ENCODE measurements around the gene DENND2A. TPM values are rescaled to one million over a fixed set of nuclear protein-coding genes. Genes with fewer than 3 reads are reported as not detected.

Gene DENND2A
- total RNA-seq, 1 experiment from 2014 or later: 7.3 TPM

- no peak overlapping the region for H3K4me3 Mint-ChIP-seq
- Histone ChIP-seq H3K23ac (ENCODE audit: insufficient read length, low read depth, low read length) (no peak overlapping the region), H2BK120ac (ENCODE audit: low read depth, low read length, poor library complexity, severe bottlenecking) (no peak overlapping the region), H3K4ac (ENCODE audit: low read depth, low read length) (no peak overlapping the region), H4K5ac (ENCODE audit: insufficient read length, low read depth, low read length) (no peak overlapping the region), H3K23me2 (ENCODE audit: insufficient read length, low read depth, low read length, poor library complexity, severe bottlenecking) (no peaks in the 10 kb centered on the region), H3T11ph (ENCODE audit: low read length) (no peak overlapping the region), H3K14ac (ENCODE audit: insufficient read depth, low read length) (no peak overlapping the region), H3K4me1 (ENCODE audit: insufficient read depth, low read length) (no peaks in the 10 kb centered on the region), H3K18ac (ENCODE audit: insufficient read length, low read depth, low read length) (no peak overlapping the region), H2BK5ac (ENCODE audit: insufficient read length, low read length) (no peak overlapping the region), H2BK15ac (ENCODE audit: low read depth, low read length) (no peak overlapping the region), H2BK12ac (ENCODE audit: insufficient read length, low read depth, low read length) (no peak overlapping the region), H4K8ac (replicated peaks; ENCODE audit: insufficient read length, low read depth, low read length) (no peak overlapping the region), H3K9ac (ENCODE audit: extremely low read depth, insufficient read length, low read length) (no peak overlapping the region), H4K91ac (ENCODE audit: insufficient read length, low read depth, low read length) (no peak overlapping the region), H3K9me3 (ENCODE audit: control insufficient read depth, low read depth, low read length) (no peaks in the 10 kb centered on the region), H3K4me2 (ENCODE audit: insufficient read depth, insufficient read length, low read length) (no peak overlapping the region), H2AK5ac (ENCODE audit: insufficient read length, low read length) (no peak overlapping the region), H2AFZ (ENCODE audit: low read length) (no peak overlapping the region), H4K20me1 (ENCODE audit: control insufficient read depth, insufficient read depth, insufficient read length) (no peaks in the 10 kb centered on the region), H3K79me2 (ENCODE audit: insufficient read depth, low read length) (no peaks in the 10 kb centered on the region), H2BK20ac (ENCODE audit: low read depth, low read length, poor library complexity, severe bottlenecking) (no peak overlapping the region), H3K56ac (ENCODE audit: insufficient read length, low read depth, low read length) (no peak overlapping the region), H3K27ac (ENCODE audit: insufficient read length, low read depth, low read length) (no peak overlapping the region), H3K79me1 (ENCODE audit: insufficient read depth, low read depth, low read length, poor library complexity, severe bottlenecking) (no peaks in the 10 kb centered on the region), H3K27me3 (ENCODE audit: insufficient read depth, low read length) (no peaks in the 10 kb centered on the region)
- no peaks in the 10 kb centered on the region for H3K27me3 Mint-ChIP-seq (ENCODE audit: low read depth)
- TF ChIP-seq CTCF (conservative IDR thresholded peaks at IDR 0.05): no peak
- no peak overlapping the region; a peak in 2 of 7 replicates for H3K27ac Mint-ChIP-seq
- no peaks in the 10 kb centered on the region for H3K4me1 Mint-ChIP-seq
- H3K36me3 Mint-ChIP-seq (ENCODE audit: insufficient read depth in 1 of 3, low read depth in 3 of 3): peaks cover 0 to 4% (median 1%) of the 10 kb centered on the region in 3 experiments; a peak in 4 of 7 replicates
- no CpG with 5 or more reads among the region's 4 CpGs for WGBS (ENCODE audit: extremely low coverage, insufficient read length, low lambda C conversion rate)
- H3K9me3 Mint-ChIP-seq: no peaks in the 10 kb centered on the region
- DNase-seq: no peak
Observed at GRCh38 chr7:140584195-140584851, 56.3 kb downstream of the DENND2A start.
